ENCODE measurements around the gene ARPC1A.
"Not testable (repeated sequence)": the region's sequence is repeated elsewhere in the genome, so short reads cannot be mapped to it uniquely, and the experiment has no call there.

ARPC1A gene

DNA sequence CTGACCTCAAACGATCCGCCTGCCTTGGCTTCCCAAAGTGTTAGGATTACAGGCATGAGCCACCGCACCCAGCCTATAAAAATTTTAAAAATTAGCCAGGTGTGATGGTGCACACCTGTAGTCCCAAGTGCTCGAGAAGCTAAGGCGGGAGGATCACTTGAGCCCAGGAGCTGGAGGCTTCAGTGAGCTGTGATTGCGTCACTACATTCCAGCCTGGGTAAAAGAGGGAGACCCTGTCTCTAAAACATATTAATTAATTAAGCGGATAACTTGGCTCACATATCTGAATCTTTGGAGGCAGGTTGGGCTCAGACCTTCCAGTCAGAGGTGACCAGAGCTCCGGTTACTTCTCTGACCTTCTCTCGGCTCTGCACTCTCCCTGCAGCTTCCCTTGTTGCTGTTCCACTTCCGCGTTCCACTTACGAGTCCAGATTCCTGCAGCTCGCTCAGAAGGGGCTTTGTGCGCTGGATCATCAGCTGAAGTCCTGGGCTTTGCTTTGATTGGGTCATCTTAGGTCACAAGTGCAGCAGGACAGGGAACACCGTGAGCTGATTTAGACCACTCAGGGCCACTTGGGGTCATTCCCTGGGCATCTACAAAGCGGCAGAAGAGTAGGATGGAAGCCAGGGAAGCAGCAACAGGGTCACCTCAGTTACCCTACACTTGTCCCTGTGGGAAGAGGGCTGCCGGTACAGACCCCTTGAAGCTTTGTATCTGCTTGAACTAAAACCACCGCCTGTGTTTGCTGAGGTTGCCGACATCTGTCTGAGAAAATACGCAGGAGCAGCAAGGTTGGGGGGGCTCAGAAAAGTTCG, 46.8 kb downstream of the ARPC1A start:
- DNase-seq = no peak

GRCh38 chr7:99373091-99374066, 47.7 kb downstream of the ARPC1A start:
- no peak for DNase-seq

DNA sequence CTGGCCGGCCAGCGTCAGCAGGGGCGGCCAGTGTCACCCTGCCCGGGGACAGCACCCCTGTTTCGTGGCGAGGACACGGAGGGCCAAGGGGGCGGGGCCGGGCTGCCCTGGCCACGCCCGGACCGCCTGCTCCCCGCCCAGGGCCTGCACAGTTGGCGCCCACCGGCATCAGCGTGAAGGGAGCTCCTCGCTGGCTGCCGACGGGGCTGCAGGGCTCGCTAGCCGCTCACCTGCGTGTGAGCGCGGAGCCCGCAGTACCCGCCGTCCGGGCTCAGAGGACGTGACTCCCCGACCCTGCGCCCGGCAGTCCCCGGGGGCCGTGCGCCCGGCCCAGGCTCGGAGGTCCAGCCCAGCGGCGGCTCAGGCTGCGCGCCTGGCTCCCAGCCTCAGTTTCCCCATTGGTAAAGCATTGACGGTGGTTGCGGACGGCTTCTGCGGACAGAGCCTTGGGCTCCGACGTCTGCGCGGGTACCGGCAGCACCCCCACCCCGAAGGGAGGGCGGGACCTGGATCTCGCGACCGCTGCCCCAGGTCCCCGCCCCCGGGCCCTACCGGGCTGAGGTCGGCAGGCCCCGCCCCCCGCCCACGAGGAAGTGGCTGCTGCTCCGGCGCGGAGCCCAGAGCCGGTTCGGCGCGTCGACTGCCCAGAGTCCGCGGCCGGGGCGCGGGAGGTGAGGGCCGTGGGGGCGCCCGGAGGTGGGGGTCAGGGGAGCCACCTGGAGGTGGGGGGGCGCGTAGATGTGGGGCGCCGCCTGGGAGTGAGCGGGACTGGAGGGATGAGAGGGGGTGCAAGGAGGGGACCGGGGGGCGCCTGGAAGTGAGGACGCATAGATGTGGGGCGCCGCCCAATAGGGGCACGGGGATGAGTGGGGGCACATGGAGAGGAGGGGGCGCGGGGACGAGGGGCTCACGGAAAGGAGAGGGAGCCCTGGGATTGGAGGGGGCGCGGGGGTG, 48.7 kb downstream of the ARPC1A start, which contains the start of gene ARPC1B:
Gene ARPC1B, plus strand, starts transcription at position 620 of the 954 bp plus-strand sequence. CDS start 10,985 bp downstream, outside the sequence.
- peak; percentile 90 for DNase-seq

DNA sequence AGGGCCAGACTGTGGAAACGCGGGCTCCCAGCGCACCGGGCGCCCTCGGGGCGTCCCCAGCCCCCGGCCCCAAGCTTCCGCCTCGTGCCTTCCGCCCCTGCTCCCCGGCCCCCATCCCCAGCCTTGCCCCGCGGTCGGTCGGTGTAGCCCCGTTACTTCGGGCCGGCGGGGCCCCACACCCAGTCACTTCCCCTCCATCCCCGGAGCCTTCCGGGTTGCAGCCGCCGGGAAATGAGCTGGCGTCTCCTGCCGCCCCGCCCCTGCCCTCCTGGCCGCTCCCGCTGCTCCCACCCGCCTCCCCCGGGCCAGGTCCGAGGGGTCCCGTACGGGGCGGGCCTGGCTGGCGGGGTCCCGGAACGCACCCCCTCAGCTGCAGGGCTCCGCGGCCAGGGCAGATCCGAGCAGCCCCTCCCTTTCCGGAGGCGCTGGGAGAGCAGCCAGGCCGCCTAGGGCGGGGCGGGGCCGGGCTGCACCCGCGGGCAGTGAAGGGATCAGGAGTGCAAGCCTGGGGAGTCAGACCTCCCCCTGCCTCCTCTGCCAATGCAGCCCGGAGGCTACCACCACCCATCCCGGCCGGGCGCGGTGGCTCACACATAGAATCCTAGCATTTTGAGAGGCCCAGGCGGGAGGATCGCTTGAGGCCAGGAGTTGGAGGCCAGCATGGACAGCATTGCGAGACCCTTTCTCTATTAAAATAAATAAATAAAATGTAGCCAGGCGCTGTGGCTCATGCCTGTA, 49.5 kb downstream of the ARPC1A start:
- peak; percentile 65 for DNase-seq

GRCh38 chr7:99379043-99379577, 53.4 kb downstream of the ARPC1A start:
- peak; percentile 39 for DNase-seq

DNA sequence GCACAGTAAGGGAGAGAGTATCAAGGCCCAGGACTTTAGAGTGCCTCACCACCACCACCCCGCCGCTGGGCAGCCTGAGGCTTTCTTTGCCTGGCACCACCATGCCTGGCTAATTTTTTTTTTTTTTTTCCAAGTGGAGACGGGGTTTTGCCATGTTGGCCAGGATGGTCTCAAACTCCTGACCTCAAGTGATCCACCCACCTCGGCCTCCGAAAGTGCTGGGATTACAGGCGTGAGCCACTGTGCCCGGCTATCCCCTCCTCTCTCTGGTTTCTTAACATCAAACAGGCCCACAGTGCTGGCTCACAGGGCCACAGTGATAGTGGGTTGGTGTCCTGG, 54.0 kb downstream of the ARPC1A start:
- not testable (repeated sequence) for DNase-seq

- DNase-seq = peak; percentile 30
Observed at GRCh38 chr7:99380032-99380822, 54.5 kb downstream of the ARPC1A start.

DNA sequence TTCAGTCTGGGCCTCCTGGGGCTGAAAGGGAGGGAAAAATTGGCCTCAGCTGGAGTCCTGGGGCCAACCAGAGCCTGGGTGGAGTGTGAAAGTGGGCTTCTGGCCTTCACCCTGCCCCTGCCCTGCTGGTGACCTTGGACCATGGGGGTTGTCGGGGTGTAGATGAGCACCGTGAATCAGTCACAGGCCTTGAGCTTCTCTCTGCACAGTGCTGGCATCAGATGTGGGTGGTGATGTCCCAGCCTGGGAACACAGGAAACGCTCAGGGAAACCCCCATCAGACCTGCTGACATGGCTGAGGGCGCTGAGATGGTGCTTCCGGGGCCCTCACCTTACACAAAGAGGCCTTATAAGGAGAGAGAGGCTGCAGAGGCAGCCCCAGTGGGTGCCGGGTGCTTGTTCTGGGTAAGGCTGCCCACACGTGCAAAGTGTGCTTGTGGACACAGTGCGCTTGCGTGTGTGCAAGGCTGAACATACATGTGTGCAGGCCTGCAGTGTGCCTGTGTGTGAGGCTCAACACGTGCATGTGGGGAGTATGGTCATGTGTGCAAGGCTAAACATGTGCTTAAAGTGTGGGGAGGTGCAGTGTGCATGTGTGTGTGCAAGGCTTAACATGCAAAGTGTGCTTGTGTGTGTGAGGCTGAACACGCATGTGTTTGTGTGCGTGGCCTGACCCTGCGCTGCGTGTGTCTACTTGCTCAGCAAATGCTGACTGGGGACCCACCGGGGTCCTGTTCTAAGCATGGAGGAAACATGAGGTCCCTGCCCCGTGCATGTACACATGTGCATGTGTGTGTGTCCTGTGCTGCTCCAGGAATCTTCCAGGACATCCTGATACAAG, 55.3 kb downstream of the ARPC1A start:
- peak; percentile 90 for DNase-seq

- DNase-seq = no peak
Observed at GRCh38 chr7:99381664-99382075, 56.0 kb downstream of the ARPC1A start.

- no peak for DNase-seq
Observed at GRCh38 chr7:99383203-99383602, 57.5 kb downstream of the ARPC1A start.

- DNase-seq = no peak
Observed at GRCh38 chr7:99383791-99384370, 58.2 kb downstream of the ARPC1A start.

DNA sequence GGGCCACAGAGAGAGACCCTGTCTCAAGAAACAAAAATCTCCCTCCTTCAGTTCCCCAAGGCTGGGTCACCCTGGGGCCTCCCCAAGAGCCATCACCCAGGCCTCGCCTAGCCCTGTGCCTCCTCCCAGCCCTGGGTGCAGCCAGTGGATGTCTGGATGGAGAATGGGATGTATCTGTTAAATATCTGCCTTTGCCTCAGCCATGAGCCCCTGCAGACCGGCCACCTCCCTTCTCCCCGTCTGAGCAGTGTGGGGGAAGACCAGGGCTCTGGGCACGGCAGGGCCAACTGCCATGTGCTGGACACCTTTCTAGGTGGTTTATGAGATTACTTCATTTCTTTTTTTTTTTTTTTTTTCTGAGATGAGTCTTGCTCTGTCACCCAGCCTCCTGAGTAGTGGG, 58.8 kb downstream of the ARPC1A start:
- DNase-seq = no peak

GRCh38 chr7:99385564-99385963, 59.9 kb downstream of the ARPC1A start:
- DNase-seq = no peak

GRCh38 chr7:99386584-99387238, 61.0 kb downstream of the ARPC1A start:
- peak; percentile 11 for DNase-seq

DNA sequence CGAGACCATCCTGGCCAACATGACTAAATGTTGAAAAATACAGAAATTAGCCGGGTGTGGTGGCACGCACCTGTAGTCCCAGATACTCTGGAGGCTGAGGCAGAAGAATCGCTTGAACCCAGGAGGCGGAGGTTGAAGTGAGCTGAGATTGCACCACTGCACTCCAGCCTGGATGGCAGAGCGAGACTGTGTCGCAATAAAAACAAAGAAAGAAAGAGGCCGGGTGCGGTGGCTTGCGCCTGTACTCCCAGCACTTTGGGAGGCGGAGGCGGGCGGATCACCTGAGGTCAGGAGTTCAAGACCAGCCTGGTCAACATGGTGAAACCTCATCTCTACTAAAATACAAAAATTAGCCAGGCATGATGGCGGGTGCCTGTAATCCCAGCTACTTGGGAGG, 61.5 kb downstream of the ARPC1A start:
- not testable (repeated sequence) for DNase-seq

- no peak for DNase-seq
Observed at GRCh38 chr7:99387912-99388311, 62.2 kb downstream of the ARPC1A start.

- no peak for DNase-seq
Observed at GRCh38 chr7:99389772-99390171, 64.1 kb downstream of the ARPC1A start.

GRCh38 chr7:99390941-99391602, 65.4 kb downstream of the ARPC1A start:
- DNase-seq = no peak
